Activated CD8-positive, alpha-beta memory T cell treated with anti-CD3 and anti-CD28 coated beads for 48 hours (primary cell): Measurements from ENCODE around the gene CDK9.

Source experiments
- DNase-seq, 3 experiments: peaks; one replicate each; pipeline ENCODE4 v3.0.0-alpha.2; 2020; ENCODE audit warnings: low read depth in 2 of 3, low spot score in 2 of 3

Gene CDK9

GRCh38 chr9:127801955-127802575, 16.2 kb downstream of the CDK9 start:
- DNase-seq, result no peak

GRCh38 chr9:127802576-127803443, 17.0 kb downstream of the CDK9 start, which contains the start of gene FPGS:
Gene FPGS, plus strand, starts transcription at chr9:127802882. Its CDS starts 43 bp downstream, at chr9:127802925.
- peak; percentile 66 to 74 (median 69) for DNase-seq

- DNase-seq, result no peak
These were observed 17.9 kb downstream of the CDK9 start for GRCh38 chr9:127803507-127804352.

- DNase-seq, result no peak
These were observed 19.8 kb downstream of the CDK9 start for GRCh38 chr9:127805620-127806019.

- DNase-seq, result no peak
These were observed 21.0 kb downstream of the CDK9 start for GRCh38 chr9:127806871-127807270.

- DNase-seq, result no peak
These were observed 22.6 kb downstream of the CDK9 start for GRCh38 chr9:127808347-127809001.

- no peak for DNase-seq
These were observed 23.2 kb downstream of the CDK9 start for GRCh38 chr9:127809002-127809539.

GRCh38 chr9:127809540-127810377, 23.9 kb downstream of the CDK9 start:
- no peak for DNase-seq

GRCh38 chr9:127810378-127811187, 24.7 kb downstream of the CDK9 start:
- no peak for DNase-seq

GRCh38 chr9:127812011-127812410, 26.2 kb downstream of the CDK9 start:
- DNase-seq, result no peak

- no peak for DNase-seq
These were observed 27.3 kb downstream of the CDK9 start for GRCh38 chr9:127812936-127813675.

GRCh38 chr9:127813686-127814226, 27.9 kb downstream of the CDK9 start:
- no peak for DNase-seq

- no peak for DNase-seq
These were observed 29.0 kb downstream of the CDK9 start for GRCh38 chr9:127814619-127815511.

- DNase-seq, result no peak
These were observed 29.9 kb downstream of the CDK9 start for GRCh38 chr9:127815512-127816361.

- no peak for DNase-seq
These were observed 30.5 kb downstream of the CDK9 start for GRCh38 chr9:127816362-127816725.

GRCh38 chr9:127816728-127817127, 30.9 kb downstream of the CDK9 start:
- DNase-seq, result no peak
